Stimulated activated CD8-positive, alpha-beta memory T cell treated with anti-CD3 and anti-CD28 coated beads, Interleukin-15, amount 100 ng/mL, for 1 hour (primary cell): ENCODE data around the gene FGD6.
"Not testable (repeated sequence)": the region's sequence is repeated elsewhere in the genome, so short reads cannot be mapped to it uniquely, and the experiment has no call there.

ENCODE experiments used
- DNase-seq: peaks from one replicate; pipeline ENCODE4 v3.0.0-alpha.2; 2020; ENCODE audit warnings: low read depth

The FGD6 gene

DNA sequence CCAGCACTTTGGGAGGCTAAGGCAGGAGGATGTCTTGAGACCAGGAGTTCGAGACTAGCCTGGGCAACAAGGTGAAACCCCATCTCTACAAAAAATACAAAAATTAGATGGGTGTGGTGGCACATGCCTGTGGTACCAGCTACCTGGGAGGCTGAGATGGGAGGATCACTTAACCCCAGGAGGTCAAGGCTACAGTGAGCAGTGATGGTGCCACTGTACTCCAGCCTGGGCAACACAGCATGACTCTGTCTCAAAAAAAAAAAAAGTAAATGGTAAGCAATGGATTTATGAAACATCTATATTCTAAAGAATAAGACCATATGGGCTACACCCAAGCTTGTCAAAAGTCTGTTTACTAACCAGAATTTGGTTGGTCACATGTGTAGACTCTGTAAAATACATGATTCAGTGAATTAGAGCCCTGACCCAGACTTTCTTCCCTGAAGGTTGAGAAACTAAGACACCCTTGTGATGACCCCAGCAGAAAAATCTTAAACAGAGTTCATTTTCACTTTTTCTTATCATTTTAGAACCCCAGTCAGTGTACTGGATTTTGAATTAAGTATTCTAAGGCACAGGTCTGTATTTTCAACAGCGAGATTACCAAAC, 12.1 kb downstream of the FGD6 start:
- no peak for DNase-seq

- DNase-seq, result no peak
Measured at GRCh38 chr12:95204141-95204866, 13.0 kb downstream of the FGD6 start.

GRCh38 chr12:95203487-95204030, 13.7 kb downstream of the FGD6 start:
- DNase-seq, result no peak

DNA sequence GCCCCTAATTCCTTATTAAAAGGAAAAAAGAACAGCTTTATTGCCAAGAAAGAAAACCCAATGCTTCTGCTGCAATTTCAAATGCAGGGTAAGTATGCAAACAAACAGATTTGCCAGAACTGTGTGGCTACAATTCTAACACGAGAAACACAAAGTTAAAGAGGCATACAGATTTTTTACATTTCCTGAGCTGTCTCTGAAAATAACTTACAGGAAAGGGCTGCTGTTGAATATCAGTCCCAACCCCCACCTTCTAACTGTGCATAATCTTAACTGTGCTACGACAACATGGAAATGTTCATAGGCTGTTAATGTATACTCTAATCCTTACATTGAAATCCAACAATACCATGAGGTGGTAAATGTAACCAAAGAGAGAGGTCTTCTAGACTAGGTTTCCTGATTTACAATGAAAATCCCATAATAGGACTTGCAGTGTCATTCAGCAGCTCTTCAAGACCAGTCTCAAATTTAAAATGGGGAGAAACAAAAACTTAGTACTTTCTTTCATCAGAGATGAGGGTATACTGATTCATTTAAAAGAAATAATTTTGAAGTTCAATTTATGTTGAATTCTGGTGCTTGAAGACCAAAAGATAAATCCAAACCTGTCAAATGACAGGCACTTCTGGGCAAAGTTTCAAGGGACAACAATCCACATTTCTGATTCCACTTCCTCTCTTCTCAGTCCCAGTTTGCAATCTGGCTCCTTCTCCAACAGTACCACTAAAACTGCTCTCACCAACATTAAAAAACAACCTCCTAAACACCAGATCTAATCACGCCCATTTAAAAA, 14.4 kb downstream of the FGD6 start:
- DNase-seq, result no peak

DNA sequence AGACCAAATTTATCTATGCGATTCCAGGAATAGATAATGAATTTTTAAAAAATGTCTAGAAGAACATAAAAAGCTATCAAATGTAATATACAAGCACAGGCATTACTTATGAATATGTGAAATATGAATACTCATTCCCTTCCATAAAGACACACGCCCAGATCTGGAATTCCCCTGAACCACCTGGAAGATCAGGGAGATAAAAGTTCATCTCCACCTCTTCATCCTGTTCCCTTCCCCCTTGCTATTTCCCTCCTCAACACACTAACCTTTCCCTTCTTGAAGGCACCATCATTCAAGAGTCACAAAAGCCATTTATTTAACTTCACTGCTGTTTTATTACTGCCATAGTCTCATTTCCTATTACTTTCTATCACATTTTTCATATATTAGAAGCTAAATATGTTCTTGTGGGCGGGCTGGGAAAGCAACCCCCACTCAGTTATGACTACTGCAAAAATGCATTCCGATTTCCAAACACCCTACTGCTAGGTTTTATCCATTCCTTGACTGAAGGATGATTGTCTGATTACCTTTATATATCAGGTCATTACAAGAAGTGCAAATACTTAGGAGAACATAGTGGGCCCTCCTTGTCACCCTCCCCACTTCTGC, 16.1 kb downstream of the FGD6 start:
- DNase-seq, result no peak

GRCh38 chr12:95200128-95200894, 17.0 kb downstream of the FGD6 start:
- DNase-seq, result no peak

DNA sequence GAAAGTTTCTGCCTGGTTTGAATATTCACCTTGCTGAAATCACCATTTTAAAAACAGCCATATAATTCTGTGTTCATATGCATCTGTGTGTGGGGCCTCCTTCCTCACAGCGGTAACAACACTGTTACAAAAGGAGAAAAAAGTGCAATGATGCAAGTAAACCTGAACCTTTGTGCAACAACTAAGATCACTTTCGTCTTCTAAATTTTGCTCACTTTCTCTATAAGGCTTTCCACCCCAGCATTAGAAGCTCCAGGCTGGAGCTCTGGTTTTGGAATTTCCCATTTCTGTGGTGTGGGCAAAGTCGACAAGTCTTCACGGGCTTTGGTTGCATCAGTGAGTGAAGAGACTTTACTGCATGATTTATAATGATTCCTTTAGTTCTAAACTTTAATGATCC, 18.4 kb downstream of the FGD6 start:
- DNase-seq, result no peak

DNA sequence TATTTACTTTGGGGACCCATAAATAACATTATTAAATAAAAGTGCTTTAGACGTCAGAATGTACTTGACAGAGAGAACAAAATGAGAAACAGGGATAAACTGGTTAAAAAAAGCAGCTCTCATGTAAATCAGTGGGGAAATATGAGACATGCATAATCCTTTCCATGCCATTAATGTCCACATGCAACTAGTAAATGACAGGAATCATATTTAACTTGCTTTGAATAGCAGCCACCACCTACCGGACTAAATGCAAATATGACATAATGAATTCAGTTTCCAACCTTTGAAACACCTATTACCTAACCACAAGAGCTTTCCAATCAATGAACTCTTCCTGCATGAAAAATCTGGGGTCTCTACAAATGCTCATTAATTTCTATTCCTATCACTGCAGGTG, 19.6 kb downstream of the FGD6 start:
- no peak for DNase-seq

DNA sequence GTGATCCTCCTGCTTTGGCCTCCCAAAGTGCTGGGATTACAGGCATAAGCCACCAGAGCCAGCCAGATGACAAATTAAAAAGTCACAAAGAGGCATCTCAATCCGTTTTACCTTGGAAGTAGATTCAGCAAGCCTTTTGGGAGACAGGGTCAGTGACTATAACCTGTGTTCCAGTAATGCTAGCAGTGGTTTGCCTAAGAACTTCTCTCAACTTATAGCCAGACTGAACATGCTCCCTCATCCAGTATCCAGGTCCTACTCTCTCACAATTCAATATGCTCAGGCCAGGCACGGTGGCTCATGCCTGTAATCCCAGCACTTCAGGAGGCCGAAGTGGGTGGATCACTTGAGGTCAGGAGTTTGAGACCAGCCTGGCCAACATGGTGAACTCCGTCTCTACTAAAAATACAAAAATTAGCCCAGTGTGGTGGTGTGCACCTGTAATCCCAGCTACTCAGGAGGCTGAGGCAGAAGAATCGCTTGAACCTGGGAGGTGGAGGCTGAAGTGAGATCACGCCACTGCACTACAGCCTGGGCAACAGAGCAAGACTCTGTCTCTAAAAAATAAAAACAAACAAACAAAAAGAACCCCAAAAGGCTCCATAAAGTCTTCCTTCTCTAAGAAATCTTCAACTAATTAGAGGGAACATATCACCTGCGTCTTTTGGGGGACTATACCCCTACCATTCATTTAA, 20.2 kb downstream of the FGD6 start:
- DNase-seq, result not testable (repeated sequence)

- DNase-seq, result no peak
Measured at GRCh38 chr12:95195122-95195521, 22.1 kb downstream of the FGD6 start.

DNA sequence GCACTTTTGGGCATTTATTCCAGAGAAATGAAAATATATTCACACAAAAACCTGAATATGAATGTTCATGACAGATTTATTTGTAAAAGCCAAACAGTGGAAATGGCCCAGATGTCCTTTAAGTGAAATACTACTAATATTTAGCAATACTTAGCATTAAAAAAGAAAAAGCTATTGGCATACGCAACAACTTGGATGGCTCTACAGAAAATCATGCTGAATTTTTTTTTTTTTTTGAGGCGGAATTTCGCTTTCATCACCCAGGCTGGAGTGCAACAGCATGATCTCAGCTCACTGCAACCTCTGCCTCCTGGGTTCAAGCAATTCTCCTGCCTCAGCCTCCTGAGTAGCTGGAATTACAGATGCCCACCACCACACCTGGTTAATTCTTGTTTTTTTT, 24.1 kb downstream of the FGD6 start:
- DNase-seq, result no peak

DNA sequence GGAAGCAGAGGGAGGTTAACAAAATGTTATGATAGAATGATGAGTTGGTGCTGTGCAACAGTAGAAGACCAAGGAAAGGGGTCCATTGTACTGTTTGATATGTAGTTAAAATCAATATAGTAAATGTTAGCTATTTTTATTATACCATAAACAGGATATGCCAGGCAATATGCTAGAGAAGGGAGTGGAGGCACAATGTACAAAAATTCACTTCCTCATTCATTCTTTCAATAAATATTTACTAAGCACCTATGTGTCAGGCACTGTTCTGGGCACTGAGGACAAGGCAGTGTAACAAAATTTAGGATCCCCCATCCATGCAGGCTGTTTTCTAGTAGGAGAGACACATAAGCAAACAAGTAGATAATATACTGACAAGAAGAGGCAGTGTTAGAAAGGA, 25.0 kb downstream of the FGD6 start:
- DNase-seq, result no peak

DNA sequence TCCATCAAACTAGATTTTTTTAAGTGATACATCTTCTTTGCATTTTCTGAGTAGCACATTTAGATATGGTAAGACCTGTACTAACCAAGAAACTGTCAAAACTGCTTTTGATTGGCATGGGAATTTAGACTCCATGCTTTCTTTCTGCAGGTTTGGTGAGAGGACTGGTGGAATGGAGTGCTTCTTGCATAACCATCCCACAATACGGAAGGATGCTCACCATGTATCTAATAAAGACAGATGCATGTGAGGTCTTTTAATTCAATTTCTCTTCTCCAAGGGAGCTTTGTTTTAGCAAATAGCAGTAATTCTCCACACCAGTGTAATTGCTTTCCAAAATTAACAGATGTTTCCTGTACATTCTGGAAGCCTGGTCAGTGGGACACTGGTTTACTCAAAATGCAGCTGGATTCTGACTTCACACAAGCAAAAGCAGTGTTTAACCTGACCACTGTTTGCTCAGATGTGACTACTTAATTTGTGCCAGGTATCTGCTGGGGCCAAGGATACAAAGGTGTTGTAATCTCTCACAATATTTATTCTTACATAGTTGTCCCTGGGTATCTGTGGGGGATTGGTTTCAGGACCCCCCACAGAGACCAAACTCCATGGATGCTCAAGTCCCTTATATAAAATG, 26.1 kb downstream of the FGD6 start:
- no peak for DNase-seq

GRCh38 chr12:95187865-95188415, 29.3 kb downstream of the FGD6 start:
- DNase-seq, result no peak

- DNase-seq, result no peak
Measured at GRCh38 chr12:95185854-95186253, 31.4 kb downstream of the FGD6 start.

DNA sequence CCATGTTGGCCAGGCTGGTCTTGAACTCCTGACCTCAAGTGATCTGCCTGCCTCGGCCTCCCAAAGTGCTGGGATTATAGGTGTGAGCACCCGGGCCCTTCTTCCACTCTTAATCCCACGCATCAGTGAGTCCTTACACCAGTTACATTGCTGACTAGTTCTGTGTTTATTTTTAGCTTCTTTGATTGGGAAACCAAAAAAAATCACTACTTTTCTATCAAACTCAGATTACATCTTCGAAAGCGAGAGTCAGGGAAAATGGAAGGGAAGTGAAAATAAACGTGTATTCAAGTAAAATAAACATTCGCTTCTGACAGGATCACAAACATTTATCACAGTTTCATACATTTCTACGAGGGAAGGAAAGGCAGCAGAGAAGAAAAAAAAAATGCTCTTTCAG, 32.2 kb downstream of the FGD6 start:
- no peak for DNase-seq

DNA sequence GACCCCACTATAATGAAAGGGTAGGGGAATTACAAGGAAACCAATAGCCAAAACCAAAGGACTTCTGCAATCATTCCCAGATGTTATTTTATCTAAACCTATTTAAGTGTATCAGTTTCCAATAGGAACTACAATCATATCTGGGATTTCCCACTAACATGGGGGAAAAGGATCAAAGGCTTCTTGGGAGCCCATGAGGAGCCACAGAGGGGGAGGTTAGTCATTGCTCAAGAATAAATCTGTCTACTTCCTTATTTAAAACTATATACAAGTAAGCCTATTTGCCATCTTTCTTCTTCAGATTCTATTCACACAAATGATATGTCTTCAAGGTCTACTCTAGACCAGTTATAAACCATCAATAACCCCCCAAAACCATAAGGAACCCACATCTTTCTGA, 33.1 kb downstream of the FGD6 start:
- no peak for DNase-seq

GRCh38 chr12:95182868-95183415, 34.3 kb downstream of the FGD6 start:
- no peak for DNase-seq

GRCh38 chr12:95181103-95181502, 36.2 kb downstream of the FGD6 start:
- no peak for DNase-seq

- no peak for DNase-seq
Measured at GRCh38 chr12:95179011-95179410, 38.3 kb downstream of the FGD6 start.
